DOHH2 (cell line): ENCODE measurements around the gene MED8.

Experiments
- H3F3A ChIP-seq: fragments of 200-600 bp; sonication (generic), shearing (Covaris generic); 2 replicates; pipeline ENCODE4 v1.6.0; 2016; ENCODE audit warnings: antibody characterized with exemption, mild to moderate bottlenecking; ENCODE audit not compliant: control insufficient read depth, insufficient read depth
- H3K27ac ChIP-seq: fragments of 200-600 bp; sonication (generic); 2 replicates; pipeline ENCODE4 v1.5.1; 2014; ENCODE audit warnings: low read depth, mild to moderate bottlenecking, low read length, moderate library complexity
- H3K27me3 ChIP-seq: fragments of 200-600 bp; sonication (generic); 2 replicates; pipeline ENCODE4 v1.6.1; 2014; ENCODE audit warnings: mild to moderate bottlenecking, low read length, mixed read lengths; ENCODE audit not compliant: control insufficient read depth
- H3K36me3 ChIP-seq: fragments of 200-600 bp; sonication (generic); 2 replicates; pipeline ENCODE4 v1.6.1; 2014; ENCODE audit warnings: mild to moderate bottlenecking, low read length, moderate library complexity, mixed read lengths; ENCODE audit not compliant: control insufficient read depth
- H3K4me1 ChIP-seq: fragments of 200-600 bp; sonication (generic); 2 replicates; pipeline ENCODE4 v1.6.1; 2014; ENCODE audit warnings: mild to moderate bottlenecking, low read length, mixed read lengths; ENCODE audit not compliant: control insufficient read depth
- H3K4me2 ChIP-seq: fragments of 200-600 bp; sonication (generic); 2 replicates; pipeline ENCODE4 v1.6.0; 2014; ENCODE audit warnings: mild to moderate bottlenecking, low read length, moderate library complexity
- H3K4me3 ChIP-seq: fragments of 200-600 bp; sonication (generic); 2 replicates; pipeline ENCODE4 v1.5.1; 2014; ENCODE audit warnings: mild to moderate bottlenecking, low read length, mixed read lengths
- H3K79me2 ChIP-seq: fragments of 200-600 bp; sonication (generic); 2 replicates; pipeline ENCODE4 v1.6.1; 2014; ENCODE audit warnings: mild to moderate bottlenecking, low read length, mixed read lengths; ENCODE audit not compliant: control insufficient read depth
- H3K9me2 ChIP-seq: fragments of 200-600 bp; sonication (generic); replicated peaks from 2 replicates; pipeline ENCODE4 v1.6.1; 2014; ENCODE audit warnings: mild to moderate bottlenecking, low read length, mixed read lengths; ENCODE audit not compliant: control insufficient read depth
- H3K9me3 ChIP-seq: fragments of 200-600 bp; sonication (generic); 2 replicates; pipeline ENCODE4 v1.6.1; 2014; ENCODE audit warnings: antibody characterized with exemption, low read length, mixed read lengths; ENCODE audit not compliant: control insufficient read depth, insufficient read depth
- H4K20me1 ChIP-seq: fragments of 200-600 bp; sonication (generic); 2 replicates; pipeline ENCODE4 v1.6.0; 2014; ENCODE audit warnings: low read depth, mild to moderate bottlenecking, antibody characterized with exemption, low read length, moderate library complexity; ENCODE audit not compliant: control insufficient read depth, insufficient read depth
- CTCF ChIP-seq: fragments of 200-600 bp; sonication (generic); IDR thresholded peaks from one replicate; pipeline ENCODE4 v1.5.1; 2014; ENCODE audit warnings: antibody characterized with exemption, mild to moderate bottlenecking, low read depth, low read length; ENCODE audit not compliant: poor library complexity, severe bottlenecking
- EZH2phosphoT487 ChIP-seq: fragments of 200-600 bp; sonication (generic); IDR thresholded peaks from 2 replicates; pipeline ENCODE4 v1.6.1; 2017; ENCODE audit warnings: borderline replicate concordance, mild to moderate bottlenecking, antibody characterized with exemption, low read length, moderate library complexity, mixed read lengths

Gene MED8

GRCh38 chr1:43395523-43395922 lies 5.9 kb upstream of the MED8 start:
- no peak overlapping the region for H3K4me2 ChIP-seq
- no peaks in the 10 kb centered on the region for H4K20me1 ChIP-seq
- no peaks in the 10 kb centered on the region for H3K27me3 ChIP-seq
- no peak overlapping the region for H3K4me3 ChIP-seq
- H3K4me1 ChIP-seq = peaks cover 15% of the 10 kb centered on the region
- no peaks in the 10 kb centered on the region for H3K9me2 ChIP-seq
- TF ChIP-seq CTCF (no peak), EZH2phosphoT487 (no peak)
- H3F3A ChIP-seq = no peaks in the 10 kb centered on the region
- no peak overlapping the region for H3K27ac ChIP-seq
- H3K9me3 ChIP-seq = no peaks in the 10 kb centered on the region
- peaks cover 15% of the 10 kb centered on the region for H3K79me2 ChIP-seq
- H3K36me3 ChIP-seq = peaks cover 4% of the 10 kb centered on the region; the same call in 1 of the 2 replicates

GRCh38 chr1:43392702-43393101 lies 3.1 kb upstream of the MED8 start:
- H3K27me3 ChIP-seq = no peaks in the 10 kb centered on the region
- H3K9me3 ChIP-seq = no peaks in the 10 kb centered on the region
- peaks cover 27% of the 10 kb centered on the region for H3K4me1 ChIP-seq
- peaks cover 11% of the 10 kb centered on the region for H3K36me3 ChIP-seq
- no peak overlapping the region for H3K4me2 ChIP-seq
- H4K20me1 ChIP-seq = no peaks in the 10 kb centered on the region
- H3F3A ChIP-seq = no peaks in the 10 kb centered on the region
- H3K79me2 ChIP-seq = peaks cover 43% of the 10 kb centered on the region
- TF ChIP-seq EZH2phosphoT487 (no peak), CTCF (no peak)
- no peaks in the 10 kb centered on the region for H3K9me2 ChIP-seq
- H3K27ac ChIP-seq = no peak overlapping the region
- H3K4me3 ChIP-seq = no peak overlapping the region

- Histone ChIP-seq H3K4me1 (peaks cover 21% of the 10 kb centered on the region), H3K9me2 (no peaks in the 10 kb centered on the region), H3K4me2 (peak overlapping the region; percentile 75), H3K27ac (no peak overlapping the region), H3K27me3 (no peaks in the 10 kb centered on the region), H3K4me3 (peak overlapping the region; percentile 93), H4K20me1 (no peaks in the 10 kb centered on the region), H3K36me3 (peaks cover 48% of the 10 kb centered on the region), H3K9me3 (no peaks in the 10 kb centered on the region), H3F3A (no peaks in the 10 kb centered on the region), H3K79me2 (peaks cover 47% of the 10 kb centered on the region)
- TF ChIP-seq CTCF (no peak), EZH2phosphoT487 (no peak)
These were observed 987 bp downstream of the MED8 start for GRCh38 chr1:43388613-43389012.
